ENCODE results near the gene CNGB1. TPM values are rescaled to one million over a fixed set of nuclear protein-coding genes. Genes with fewer than 3 reads are reported as not detected.

Gene CNGB1
- total RNA-seq, 1 experiment from 2014 or later: 0.04 TPM

- H3K27me3 ChIP-seq (ENCODE audit: low read length): no peaks in the 10 kb centered on the region
- no peaks in the 10 kb centered on the region; the same call in 1 of the 2 replicates for H3K4me1 ChIP-seq (ENCODE audit: insufficient read depth, low read length)
- no peak overlapping the region for H3K4me2 ChIP-seq (ENCODE audit: low read length)
- no peak overlapping the region for H3K27ac ChIP-seq (ENCODE audit: low read length)
- intact Hi-C loops (cut with micrococcal nuclease): no loop called here
- no peaks in the 10 kb centered on the region for H4K20me1 ChIP-seq (ENCODE audit: low read length)
- no peaks in the 10 kb centered on the region for H3K9me2 ChIP-seq (replicated peaks; ENCODE audit: low read length)
- H3K9ac ChIP-seq (ENCODE audit: low read length): no peak overlapping the region
- H3K36me3 ChIP-seq (ENCODE audit: low read depth, low read length): no peaks in the 10 kb centered on the region
- TF ChIP-seq EZH2phosphoT487 (IDR thresholded peaks at IDR 0.05; ENCODE audit: borderline replicate concordance, low read length) (no peak), EZH2 (IDR thresholded peaks at IDR 0.05; ENCODE audit: low read length, unreplicated experiment) (no peak)
- TF ChIP-seq, protein P1, sequence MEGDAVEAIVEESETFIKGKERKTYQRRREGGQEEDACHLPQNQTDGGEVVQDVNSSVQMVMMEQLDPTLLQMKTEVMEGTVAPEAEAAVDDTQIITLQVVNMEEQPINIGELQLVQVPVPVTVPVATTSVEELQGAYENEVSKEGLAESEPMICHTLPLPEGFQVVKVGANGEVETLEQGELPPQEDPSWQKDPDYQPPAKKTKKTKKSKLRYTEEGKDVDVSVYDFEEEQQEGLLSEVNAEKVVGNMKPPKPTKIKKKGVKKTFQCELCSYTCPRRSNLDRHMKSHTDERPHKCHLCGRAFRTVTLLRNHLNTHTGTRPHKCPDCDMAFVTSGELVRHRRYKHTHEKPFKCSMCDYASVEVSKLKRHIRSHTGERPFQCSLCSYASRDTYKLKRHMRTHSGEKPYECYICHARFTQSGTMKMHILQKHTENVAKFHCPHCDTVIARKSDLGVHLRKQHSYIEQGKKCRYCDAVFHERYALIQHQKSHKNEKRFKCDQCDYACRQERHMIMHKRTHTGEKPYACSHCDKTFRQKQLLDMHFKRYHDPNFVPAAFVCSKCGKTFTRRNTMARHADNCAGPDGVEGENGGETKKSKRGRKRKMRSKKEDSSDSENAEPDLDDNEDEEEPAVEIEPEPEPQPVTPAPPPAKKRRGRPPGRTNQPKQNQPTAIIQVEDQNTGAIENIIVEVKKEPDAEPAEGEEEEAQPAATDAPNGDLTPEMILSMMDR (conservative IDR thresholded peaks at IDR 0.05; ENCODE audit: low read depth, low read length): no peak
- H2AFZ ChIP-seq (ENCODE audit: low read length): no peak overlapping the region
- no peak for DNase-seq
- no peak overlapping the region for H3K4me3 ChIP-seq (ENCODE audit: low read length)
- H3K79me2 ChIP-seq (ENCODE audit: low read length): no peaks in the 10 kb centered on the region
- ChIA-PET POLR2A (ENCODE audit: unreplicated experiment) (no interaction called here), CTCF (no interaction called here)
- H3K9me3 ChIP-seq (ENCODE audit: low read length): no peaks in the 10 kb centered on the region
- H3F3A ChIP-seq (ENCODE audit: low read length, unreplicated experiment): no peaks in the 10 kb centered on the region
- no peak for ATAC-seq
- no TSS peak for BruUV-seq (replicated peaks)
Observed at GRCh38 chr16:57937861-57938260, 33.1 kb downstream of the CNGB1 start.

GRCh38 chr16:57935904-57936303, 35.0 kb downstream of the CNGB1 start:
- DNase-seq: no peak
- ATAC-seq: no peak
- Histone ChIP-seq H3K4me3 (ENCODE audit: low read length) (no peak overlapping the region), H2AFZ (ENCODE audit: low read length) (no peak overlapping the region), H3F3A (ENCODE audit: low read length, unreplicated experiment) (no peaks in the 10 kb centered on the region), H3K9me3 (ENCODE audit: low read length) (no peaks in the 10 kb centered on the region), H3K27me3 (ENCODE audit: low read length) (no peaks in the 10 kb centered on the region), H3K9ac (ENCODE audit: low read length) (no peak overlapping the region), H3K9me2 (replicated peaks; ENCODE audit: low read length) (no peaks in the 10 kb centered on the region), H3K36me3 (ENCODE audit: low read depth, low read length) (no peaks in the 10 kb centered on the region), H3K27ac (ENCODE audit: low read length) (no peak overlapping the region), H3K79me2 (ENCODE audit: low read length) (no peaks in the 10 kb centered on the region), H4K20me1 (ENCODE audit: low read length) (no peaks in the 10 kb centered on the region), H3K4me2 (ENCODE audit: low read length) (no peak overlapping the region), H3K4me1 (ENCODE audit: insufficient read depth, low read length) (no peaks in the 10 kb centered on the region; the same call in 1 of the 2 replicates)
- TF ChIP-seq, protein P1 (conservative IDR thresholded peaks at IDR 0.05; ENCODE audit: low read depth, low read length): no peak
- TF ChIP-seq EZH2 (IDR thresholded peaks at IDR 0.05; ENCODE audit: low read length, unreplicated experiment) (no peak), EZH2phosphoT487 (IDR thresholded peaks at IDR 0.05; ENCODE audit: borderline replicate concordance, low read length) (no peak)
- POLR2A ChIA-PET (ENCODE audit: unreplicated experiment): no interaction called here
- CTCF ChIA-PET: no interaction called here
- intact Hi-C loops (cut with micrococcal nuclease): no loop called here
- no TSS peak for BruUV-seq (replicated peaks)

- H3K9me2 ChIP-seq (replicated peaks; ENCODE audit: low read length): no peaks in the 10 kb centered on the region
- no peak overlapping the region for H3K4me3 ChIP-seq (ENCODE audit: low read length)
- no peaks in the 10 kb centered on the region for H3K79me2 ChIP-seq (ENCODE audit: low read length)
- H3K36me3 ChIP-seq (ENCODE audit: low read depth, low read length): no peaks in the 10 kb centered on the region
- ChIA-PET CTCF (no interaction called here), POLR2A (ENCODE audit: unreplicated experiment) (no interaction called here)
- TF ChIP-seq EZH2 (IDR thresholded peaks at IDR 0.05; ENCODE audit: low read length, unreplicated experiment) (no peak), EZH2phosphoT487 (IDR thresholded peaks at IDR 0.05; ENCODE audit: borderline replicate concordance, low read length) (no peak)
- TF ChIP-seq, protein P1 (conservative IDR thresholded peaks at IDR 0.05; ENCODE audit: low read depth, low read length): no peak
- no peak overlapping the region for H2AFZ ChIP-seq (ENCODE audit: low read length)
- no peak for ATAC-seq
- no peaks in the 10 kb centered on the region for H3K4me1 ChIP-seq (ENCODE audit: insufficient read depth, low read length)
- H3K9me3 ChIP-seq (ENCODE audit: low read length): no peaks in the 10 kb centered on the region
- no TSS peak for BruUV-seq (replicated peaks)
- intact Hi-C loops (cut with micrococcal nuclease): no loop called here
- no peaks in the 10 kb centered on the region for H3F3A ChIP-seq (ENCODE audit: low read length, unreplicated experiment)
- H4K20me1 ChIP-seq (ENCODE audit: low read length): no peaks in the 10 kb centered on the region
- no peak overlapping the region for H3K9ac ChIP-seq (ENCODE audit: low read length)
- H3K4me2 ChIP-seq (ENCODE audit: low read length): no peak overlapping the region
- no peak overlapping the region for H3K27ac ChIP-seq (ENCODE audit: low read length)
- H3K27me3 ChIP-seq (ENCODE audit: low read length): no peaks in the 10 kb centered on the region
- no peak for DNase-seq
Observed at GRCh38 chr16:57930533-57930932, 40.4 kb downstream of the CNGB1 start.

Measured in PC-3 (cell line).